Stimulated activated effector memory CD8-positive, alpha-beta T cell treated with anti-CD3 and anti-CD28 coated beads, Interleukin-12 subunit alpha, Interleukin-12 subunit beta, amount 100 ng/mL, for 72 hours (primary cell): Measurements from ENCODE around the gene ERMP1.
A peak's percentile ranks its signal among the peaks of the same experiment; 100 is the strongest.

Source experiments
- ATAC-seq: fragments of 150-1000 bp; cut with Tn5 transposase; 2 replicates; pipeline ENCODE4 v1.10.0; 2021
- DNase-seq, 2 donors: peaks; one replicate each; pipeline ENCODE4 v3.0.0; 2021 to 2022; ENCODE audit warnings: low spot score in 2 of 2
- H3K27ac Mint-ChIP-seq: one replicate; pipeline ENCODE4 v1.8.0; 2022; ENCODE audit warnings: mild to moderate bottlenecking, mixed read lengths
- H3K36me3 Mint-ChIP-seq: one replicate; pipeline ENCODE4 v1.8.0; 2022; ENCODE audit warnings: mild to moderate bottlenecking, mixed read lengths
- H3K4me1 Mint-ChIP-seq: one replicate; pipeline ENCODE4 v1.8.0; 2022; ENCODE audit warnings: mixed read lengths
- H3K4me3 Mint-ChIP-seq: one replicate; pipeline ENCODE4 v1.8.0; 2022; ENCODE audit warnings: mild to moderate bottlenecking, mixed read lengths
- H3K9me3 Mint-ChIP-seq: one replicate; pipeline ENCODE4 v1.8.0; 2022; ENCODE audit warnings: mixed read lengths

ERMP1 gene

GRCh38 chr9:5864446-5864845 is 31.5 kb upstream of the ERMP1 start:
- Mint-ChIP-seq H3K9me3 (no peaks in the 10 kb centered on the region), H3K36me3 (no peaks in the 10 kb centered on the region), H3K4me3 (no peak overlapping the region), H3K4me1 (no peaks in the 10 kb centered on the region), H3K27ac (no peak overlapping the region)
- ATAC-seq = no peak
- no peak for DNase-seq

GRCh38 chr9:5863092-5863746 is 30.3 kb upstream of the ERMP1 start:
- DNase-seq (no peak), ATAC-seq (no peak)
- peaks cover under 1% of the 10 kb centered on the region for H3K4me1 Mint-ChIP-seq
- H3K4me3 Mint-ChIP-seq = no peak overlapping the region
- H3K36me3 Mint-ChIP-seq = no peaks in the 10 kb centered on the region
- no peak overlapping the region for H3K27ac Mint-ChIP-seq
- H3K9me3 Mint-ChIP-seq = no peaks in the 10 kb centered on the region

- Mint-ChIP-seq H3K36me3 (no peaks in the 10 kb centered on the region), H3K4me1 (peaks cover 17% of the 10 kb centered on the region), H3K4me3 (no peak overlapping the region), H3K27ac (no peak overlapping the region), H3K9me3 (no peaks in the 10 kb centered on the region)
- DNase-seq (no peak), ATAC-seq (no peak)
These were observed 25.9 kb upstream of the ERMP1 start for GRCh38 chr9:5858833-5859232.

GRCh38 chr9:5857928-5858327 is 25.0 kb upstream of the ERMP1 start:
- no peaks in the 10 kb centered on the region for H3K36me3 Mint-ChIP-seq
- ATAC-seq (peak; percentile 70), DNase-seq (no peak)
- peaks cover 26% of the 10 kb centered on the region for H3K4me1 Mint-ChIP-seq
- H3K4me3 Mint-ChIP-seq = no peak overlapping the region
- no peaks in the 10 kb centered on the region for H3K9me3 Mint-ChIP-seq
- H3K27ac Mint-ChIP-seq = no peak overlapping the region

- H3K36me3 Mint-ChIP-seq = no peaks in the 10 kb centered on the region
- peak overlapping the region; percentile 53 for H3K4me3 Mint-ChIP-seq
- ATAC-seq (peak; percentile 71), DNase-seq (no peak)
- H3K9me3 Mint-ChIP-seq = no peaks in the 10 kb centered on the region
- H3K4me1 Mint-ChIP-seq = peaks cover 47% of the 10 kb centered on the region
- H3K27ac Mint-ChIP-seq = peak overlapping the region; percentile 92
These were observed 21.3 kb upstream of the ERMP1 start for GRCh38 chr9:5854063-5854790.

- DNase-seq (no peak), ATAC-seq (no peak)
- H3K36me3 Mint-ChIP-seq = no peaks in the 10 kb centered on the region
- peaks cover 51% of the 10 kb centered on the region for H3K4me1 Mint-ChIP-seq
- H3K4me3 Mint-ChIP-seq = peak overlapping the region; percentile 53
- H3K27ac Mint-ChIP-seq = peak overlapping the region; percentile 92
- H3K9me3 Mint-ChIP-seq = no peaks in the 10 kb centered on the region
These were observed 20.7 kb upstream of the ERMP1 start for GRCh38 chr9:5853617-5854016.

- peak overlapping the region; percentile 53 for H3K4me3 Mint-ChIP-seq
- peak overlapping the region; percentile 92 for H3K27ac Mint-ChIP-seq
- DNase-seq (no peak), ATAC-seq (no peak)
- H3K9me3 Mint-ChIP-seq = no peaks in the 10 kb centered on the region
- H3K36me3 Mint-ChIP-seq = no peaks in the 10 kb centered on the region
- peaks cover 51% of the 10 kb centered on the region for H3K4me1 Mint-ChIP-seq
These were observed 20.1 kb upstream of the ERMP1 start for GRCh38 chr9:5852987-5853386.

- H3K27ac Mint-ChIP-seq = peak overlapping the region; percentile 92
- H3K36me3 Mint-ChIP-seq = no peaks in the 10 kb centered on the region
- peak; percentile 94 for ATAC-seq
- peak overlapping the region; percentile 20 for H3K4me3 Mint-ChIP-seq
- DNase-seq = no peak
- no peaks in the 10 kb centered on the region for H3K9me3 Mint-ChIP-seq
- H3K4me1 Mint-ChIP-seq = peaks cover 46% of the 10 kb centered on the region
These were observed 18.5 kb upstream of the ERMP1 start for GRCh38 chr9:5851445-5851844.

- Mint-ChIP-seq H3K4me1 (peaks cover 51% of the 10 kb centered on the region), H3K27ac (peak overlapping the region; percentile 92), H3K4me3 (peak overlapping the region; percentile 20)
These were observed 17.8 kb upstream of the ERMP1 start for GRCh38 chr9:5850724-5851122.

GRCh38 chr9:5848372-5848882 is 15.5 kb upstream of the ERMP1 start:
- Mint-ChIP-seq H3K4me1 (peaks cover 60% of the 10 kb centered on the region), H3K27ac (no peak overlapping the region), H3K4me3 (no peak overlapping the region), H3K36me3 (peaks cover 13% of the 10 kb centered on the region), H3K9me3 (no peaks in the 10 kb centered on the region)
- DNase-seq (no peak), ATAC-seq (no peak)

More at GRCh38 chr9:5850724-5851122, 17.8 kb upstream of the ERMP1 start:
- no peak for DNase-seq
- no peak for ATAC-seq
- Mint-ChIP-seq H3K9me3 (no peaks in the 10 kb centered on the region), H3K36me3 (no peaks in the 10 kb centered on the region)

- Mint-ChIP-seq H3K27ac (no peak overlapping the region), H3K36me3 (peaks cover 18% of the 10 kb centered on the region), H3K4me1 (peaks cover 62% of the 10 kb centered on the region), H3K4me3 (no peak overlapping the region), H3K9me3 (no peaks in the 10 kb centered on the region)
- DNase-seq (no peak), ATAC-seq (no peak)
These were observed 13.6 kb upstream of the ERMP1 start for GRCh38 chr9:5846501-5846921.

- H3K9me3 Mint-ChIP-seq = no peaks in the 10 kb centered on the region
- H3K4me1 Mint-ChIP-seq = peaks cover 62% of the 10 kb centered on the region
- peaks cover 18% of the 10 kb centered on the region for H3K36me3 Mint-ChIP-seq
- ATAC-seq (no peak), DNase-seq (no peak)
- H3K4me3 Mint-ChIP-seq = no peak overlapping the region
- peak overlapping the region; percentile 54 for H3K27ac Mint-ChIP-seq
These were observed 13.2 kb upstream of the ERMP1 start for GRCh38 chr9:5846096-5846495.

- peaks cover 58% of the 10 kb centered on the region for H3K4me1 Mint-ChIP-seq
- no peak for ATAC-seq
- H3K4me3 Mint-ChIP-seq = peak overlapping the region; percentile 62
- no peaks in the 10 kb centered on the region for H3K9me3 Mint-ChIP-seq
- no peak for DNase-seq
- H3K27ac Mint-ChIP-seq = peak overlapping the region; percentile 54
- peaks cover 18% of the 10 kb centered on the region for H3K36me3 Mint-ChIP-seq
These were observed 12.2 kb upstream of the ERMP1 start for GRCh38 chr9:5845157-5845531.

- peak; percentile 5 for ATAC-seq
- peak overlapping the region; percentile 62 for H3K4me3 Mint-ChIP-seq
- peaks cover 69% of the 10 kb centered on the region for H3K4me1 Mint-ChIP-seq
- H3K9me3 Mint-ChIP-seq = no peaks in the 10 kb centered on the region
- DNase-seq = no peak
- peak overlapping the region; percentile 54 for H3K27ac Mint-ChIP-seq
- H3K36me3 Mint-ChIP-seq = peaks cover 22% of the 10 kb centered on the region
These were observed 11.0 kb upstream of the ERMP1 start for GRCh38 chr9:5843794-5844471.

GRCh38 chr9:5842929-5843793 is 10.2 kb upstream of the ERMP1 start:
- DNase-seq (no peak), ATAC-seq (no peak)
- Mint-ChIP-seq H3K36me3 (peaks cover 22% of the 10 kb centered on the region), H3K27ac (peak overlapping the region; percentile 54), H3K4me1 (peaks cover 65% of the 10 kb centered on the region), H3K4me3 (peak overlapping the region; percentile 62), H3K9me3 (no peaks in the 10 kb centered on the region)
